Ovary (tissue), 9 donors: ENCODE measurements around the gene SLC26A4. TPM values are rescaled to one million over a fixed set of nuclear protein-coding genes. Genes with fewer than 3 reads are reported as not detected.

Experiments used
- DNase-seq, 5 donors: peaks; one replicate each; pipeline ENCODE4 v3.0.0-alpha.2; 2019 to 2020
- H3K27ac ChIP-seq, 2 donors: fragments of 200-600 bp; one replicate each; pipeline versions ENCODE4 v1.5.1 to v1.8.0; 2019 to 2022
- H3K27me3 ChIP-seq: fragments of 200-600 bp; one replicate; pipeline ENCODE4 v1.8.0; 2022
- H3K36me3 ChIP-seq: fragments of 200-600 bp; sonication (generic); one replicate; pipeline ENCODE4 v1.5.1; 2019
- H3K4me1 ChIP-seq: one replicate; pipeline ENCODE4 v1.8.1; 2013; ENCODE audit warnings: mild to moderate bottlenecking, moderate library complexity; ENCODE audit not compliant: insufficient read depth
- H3K4me3 ChIP-seq: fragments of 200-600 bp; sonication (generic); one replicate; pipeline ENCODE4 v1.5.1; 2017
- H3K9me3 ChIP-seq, 2 donors: fragments of 200-600 bp in 1 of 2; sonication (generic) in 1 of 2; one replicate each; pipeline versions ENCODE4 v1.5.1 to v1.8.1; 2013 to 2019; ENCODE audit warnings: mild to moderate bottlenecking in 1 of 2, moderate library complexity in 1 of 2
- CTCF ChIP-seq, 3 donors: fragments of 450-650 bp in 2 of 3; fragments of 200-600 bp in 1 of 3; IDR thresholded peaks; one replicate each; pipeline versions ENCODE4 v1.5.1 to v1.8.0; 2016 to 2022; ENCODE audit warnings: antibody characterized with exemption in 3 of 3, mild to moderate bottlenecking in 1 of 3
- EP300 ChIP-seq: sonication (generic); formaldehyde crosslinking; IDR thresholded peaks from one replicate; pipeline ENCODE4 v1.6.1; 2017; ENCODE audit warnings: antibody characterized with exemption
- POLR2A ChIP-seq: fragments of 450-650 bp; IDR thresholded peaks from one replicate; pipeline ENCODE4 v1.6.1; 2017; ENCODE audit warnings: antibody characterized with exemption, mild to moderate bottlenecking, moderate library complexity
- WGBS, 3 donors: extraction: QIAGEN DNeasy Blood & Tissue Kit in 1 of 3; methylation state at CpG; one replicate each; pipeline versions ENCODE4 v1.1.5 to v1.1.7; 2013 to 2017; 5-methylcytosine and 5-hydroxymethylcytosine counted together
- intact Hi-C, 4 donors: fragments of 100-400 bp; cut with DNase I; formaldehyde crosslinking; loops; one replicate each; pipeline versions ENCODE4 v1.11.0 to v1.15.1; 2022 to 2023
- polyA plus RNA-seq, 2 donors: library from polyadenylated mRNA; stranded (reverse); fragments of 200-250 nt in 1 of 2; fragments of 350-450 nt in 1 of 2; fragmentation: Illumina TruSeq in 1 of 2; extraction: RNeasy Lipid Tissue Mini Kit (QIAGEN cat#74804) in 1 of 2; gene quantifications; one replicate each; pipeline ENCODE4 v1.2.3, GENCODE V29; 2013 to 2014
- small RNA-seq: library from RNA; depleted of rRNA; stranded (forward); fragments of <200 nt; gene quantifications from one replicate; pipeline ENCODE3, GENCODE V24; 2016
- total RNA-seq, 7 donors: library from RNA; depleted of rRNA in 2 of 7; stranded (reverse); fragments of >200 nt in 2 of 7; fragmentation: NEBNext Ultra II Directional in 3 of 7; extraction: Animal tissue kit (Norgen Biotek cat#: 25700) in 3 of 7; gene quantifications; one replicate each; pipeline versions ENCODE4 v1.1.0 to v1.2.4, GENCODE V29; 2016 to 2023
- donor health status: DM: no; HTN: no; CAD: no; lungs with moderate emphysema.
- donor health status: DM: no; HTN: no; CAD: no.
- donor health status: Bipolar disorder and iron deficiency.
- donor health status: DM: yes; HTN: yes; CAD: no.
- donor health status: DM: no; HTN: no; CAD: no.
- donor health status: DM: yes; HTN: yes; CAD: no.

The SLC26A4 gene
- total and polyA plus RNA-seq, 9 donors, result 0.11 to 1.3 (median 0.62) TPM

GRCh38 chr7:107751113-107751512, 90.5 kb downstream of the SLC26A4 start:
- H3K27me3 ChIP-seq, result no peaks in the 10 kb centered on the region
- H3K4me3 ChIP-seq, result no peak overlapping the region
- no peak overlapping the region for H3K27ac ChIP-seq
- 76 to 88% (median 84%) methylated on average over 7 of the region's 7 CpGs for WGBS, 3 donors
- no peaks in the 10 kb centered on the region for H3K4me1 ChIP-seq
- DNase-seq, result no peak
- TF ChIP-seq CTCF (IDR thresholded peaks at IDR 0.05) (no peak), POLR2A (no peak), EP300 (no peak)
- no peaks in the 10 kb centered on the region for H3K9me3 ChIP-seq
- intact Hi-C loops, result no loop called here
- H3K36me3 ChIP-seq, result no peaks in the 10 kb centered on the region

GRCh38 chr7:107754642-107755041, 94.0 kb downstream of the SLC26A4 start:
- Histone ChIP-seq H3K4me3 (no peak overlapping the region), H3K27ac (no peak overlapping the region), H3K27me3 (no peaks in the 10 kb centered on the region), H3K9me3 (no peaks in the 10 kb centered on the region), H3K36me3 (no peaks in the 10 kb centered on the region), H3K4me1 (no peaks in the 10 kb centered on the region)
- TF ChIP-seq EP300 (no peak), POLR2A (no peak), CTCF (IDR thresholded peaks at IDR 0.05) (no peak)
- 95 to 99% (median 98%) methylated on average over 2 of the region's 2 CpGs for WGBS, 3 donors
- DNase-seq, result no peak
- intact Hi-C loops, result loop anchor here in 1 of 4 donors (5.0 kb wide), 1 partner anchor 118 kb away; no protein-coding TSS in a partner anchor

- H3K4me1 ChIP-seq, result no peaks in the 10 kb centered on the region
- H3K27me3 ChIP-seq, result no peaks in the 10 kb centered on the region
- intact Hi-C loops, result loop anchor here in 1 of 4 donors (5.0 kb wide), 1 partner anchor 114 kb away; no protein-coding TSS in a partner anchor
- no peak for DNase-seq
- 97 to 100% (median 100%) methylated on average over 1 of the region's 1 CpG for WGBS, 3 donors
- no peak for TF ChIP-seq CTCF (IDR thresholded peaks at IDR 0.05)
- TF ChIP-seq POLR2A, result no peak
- TF ChIP-seq EP300, result no peak
- no peaks in the 10 kb centered on the region for H3K36me3 ChIP-seq
- H3K27ac ChIP-seq, result no peak overlapping the region
- no peak overlapping the region for H3K4me3 ChIP-seq
- no peaks in the 10 kb centered on the region for H3K9me3 ChIP-seq
Observed at GRCh38 chr7:107758667-107759066, 98.0 kb downstream of the SLC26A4 start.

GRCh38 chr7:107767391-107767790, 106.8 kb downstream of the SLC26A4 start:
- intact Hi-C loops, result no loop called here
- Histone ChIP-seq H3K4me1 (no peaks in the 10 kb centered on the region), H3K27me3 (no peaks in the 10 kb centered on the region), H3K9me3 (no peaks in the 10 kb centered on the region), H3K4me3 (no peak overlapping the region), H3K27ac (no peak overlapping the region), H3K36me3 (no peaks in the 10 kb centered on the region)
- TF ChIP-seq EP300 (no peak), CTCF (IDR thresholded peaks at IDR 0.05) (no peak), POLR2A (no peak)
- DNase-seq, result no peak
- WGBS, 3 donors, result 94 to 98% (median 95%) methylated on average over 2 of the region's 2 CpGs

Small RNAs within 50 kb of the gene (small RNA-seq; reads per million reads assigned to genes)
- not detected for gene BANF1P5

Other genes starting within 250 kb of the SLC26A4 start
- not detected for gene GPR22, start 190.8 kb upstream of the SLC26A4 start, total RNA-seq
- not detected for gene GPR22, start 190.8 kb upstream of the SLC26A4 start, polyA plus RNA-seq
- gene COG5, start 96.9 kb upstream of the SLC26A4 start, total RNA-seq, result 10 to 100 TPM; 32.7 to 49.7 (median 38.4) TPM
- 10 to 100 TPM; 10.3 to 31.2 TPM for gene COG5, start 96.9 kb upstream of the SLC26A4 start, polyA plus RNA-seq
- gene DUS4L, start 96.9 kb upstream of the SLC26A4 start, total RNA-seq, result 1 to 10 TPM; 4.4 to 8.1 (median 5.4) TPM
- gene DUS4L, start 96.9 kb upstream of the SLC26A4 start, polyA plus RNA-seq, result 1 to 10 TPM; 4.6 to 5.2 TPM
- gene BCAP29, start 80.6 kb upstream of the SLC26A4 start, total RNA-seq, result 10 to 100 TPM; 33.9 to 70.9 (median 53.6) TPM
- 10 to 100 TPM; 30.0 to 42.5 TPM for gene BCAP29, start 80.6 kb upstream of the SLC26A4 start, polyA plus RNA-seq
- 10 to 100 TPM; 18.4 to 36.4 (median 25.6) TPM for gene CBLL1, start 83.3 kb downstream of the SLC26A4 start, total RNA-seq
- 10 to 100 TPM; 12.2 to 47.1 TPM for gene CBLL1, start 83.3 kb downstream of the SLC26A4 start, polyA plus RNA-seq
- 1 to 10 TPM in 1 of 7 donors, under 1 TPM in 3, not detected in 3; 0.30 to 1.9 (median 0.61) TPM for gene SLC26A3, start 142.4 kb downstream of the SLC26A4 start, total RNA-seq
- under 1 TPM; 0.06 to 0.07 TPM for gene SLC26A3, start 142.4 kb downstream of the SLC26A4 start, polyA plus RNA-seq
- 10 to 100 TPM; 35.4 to 72.1 (median 49.7) TPM for gene DLD, start 230.4 kb downstream of the SLC26A4 start, total RNA-seq
- 10 to 100 TPM; 41.1 to 92.9 TPM for gene DLD, start 230.4 kb downstream of the SLC26A4 start, polyA plus RNA-seq